Measurements from ENCODE around the gene ARL3. TPM values are rescaled to one million over a fixed set of nuclear protein-coding genes. Genes with fewer than 3 reads are reported as not detected.

Gene ARL3
- total RNA-seq, 1 experiment from 2014 or later = 5.9 TPM

Other genes with a start within 250 kb of the ARL3 start
- 77.7 and 79.4 TPM in 2 replicates for gene ACTR1A, start 211.7 kb downstream of the ARL3 start, total RNA-seq (2014; rRNA removed; shearing (Covaris generic))
- gene SUFU, start 210.4 kb downstream of the ARL3 start, total RNA-seq (2014; rRNA removed; shearing (Covaris generic)) = 0.40 and 0.60 TPM in 2 replicates
- 39.8 and 54.1 TPM in 2 replicates for gene TRIM8, start 69.9 kb downstream of the ARL3 start, total RNA-seq (2014; rRNA removed; shearing (Covaris generic))
- gene SFXN2, start 239 bp upstream of the ARL3 start, total RNA-seq (2014; rRNA removed; shearing (Covaris generic)) = 0.89 and 5.5 TPM in 2 replicates
- gene WBP1L, start 29.6 kb upstream of the ARL3 start, total RNA-seq (2014; rRNA removed; shearing (Covaris generic)) = 6.8 and 10.9 TPM in 2 replicates
- gene CYP17A1, start 123.0 kb upstream of the ARL3 start, total RNA-seq (2014; rRNA removed; shearing (Covaris generic)) = not detected in 2 replicates
- gene BORCS7, start 139.9 kb upstream of the ARL3 start, total RNA-seq (2014; rRNA removed; shearing (Covaris generic)) = 10.9 and 13.0 TPM in 2 replicates
- gene AS3MT, start 155.1 kb upstream of the ARL3 start, total RNA-seq (2014; rRNA removed; shearing (Covaris generic)) = 0.34 and 0.54 TPM in 2 replicates
- gene CNNM2, start 203.9 kb upstream of the ARL3 start, total RNA-seq (2014; rRNA removed; shearing (Covaris generic)) = 2.7 and 2.9 TPM in 2 replicates